ENCODE measurements around the gene GNA12.

Gene GNA12

DNA sequence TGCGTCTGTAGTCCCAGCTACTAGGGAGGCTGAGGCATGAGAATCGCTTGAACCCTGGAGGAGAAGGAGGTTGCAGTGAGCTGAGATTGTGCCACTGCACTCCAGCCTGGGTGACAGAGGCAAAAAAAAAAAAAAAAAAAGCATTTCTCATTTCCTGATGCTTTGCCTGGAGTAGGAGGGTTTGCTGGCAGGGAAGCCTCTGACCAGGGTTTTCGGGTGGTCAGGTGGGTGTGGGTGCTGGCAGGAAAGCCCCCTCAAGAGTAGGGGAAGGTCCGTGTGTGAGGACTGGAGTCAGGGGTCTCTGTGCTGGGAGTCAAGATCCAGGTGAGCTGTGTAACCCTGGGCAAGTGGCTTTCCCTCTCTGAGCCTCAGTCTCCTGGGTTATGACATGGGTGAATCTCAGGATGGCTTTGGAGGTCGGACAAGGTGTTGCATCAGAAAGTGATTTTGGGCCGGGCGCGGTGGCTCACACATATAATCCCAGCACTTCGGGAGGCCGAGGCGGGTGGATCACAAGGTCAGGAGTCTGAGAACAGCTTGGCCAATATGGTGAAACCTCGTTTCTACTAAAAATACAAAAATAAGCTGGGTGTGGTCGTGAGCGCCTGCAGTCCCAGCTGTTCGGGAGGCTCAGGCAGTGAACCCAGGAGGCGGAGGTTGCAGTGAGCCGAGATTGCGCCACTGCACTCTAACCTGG is 152.9 kb downstream of the GNA12 start:
- TF ChIP-seq CTCF (IDR thresholded peaks at IDR 0.05; ENCODE audit: low read length, missing control alignments): no peak
- no peak overlapping the region for H3K4me3 ChIP-seq (replicated peaks; ENCODE audit: low read depth, low read length)
- DNase-seq (ENCODE audit: low read depth): no peak

DNA sequence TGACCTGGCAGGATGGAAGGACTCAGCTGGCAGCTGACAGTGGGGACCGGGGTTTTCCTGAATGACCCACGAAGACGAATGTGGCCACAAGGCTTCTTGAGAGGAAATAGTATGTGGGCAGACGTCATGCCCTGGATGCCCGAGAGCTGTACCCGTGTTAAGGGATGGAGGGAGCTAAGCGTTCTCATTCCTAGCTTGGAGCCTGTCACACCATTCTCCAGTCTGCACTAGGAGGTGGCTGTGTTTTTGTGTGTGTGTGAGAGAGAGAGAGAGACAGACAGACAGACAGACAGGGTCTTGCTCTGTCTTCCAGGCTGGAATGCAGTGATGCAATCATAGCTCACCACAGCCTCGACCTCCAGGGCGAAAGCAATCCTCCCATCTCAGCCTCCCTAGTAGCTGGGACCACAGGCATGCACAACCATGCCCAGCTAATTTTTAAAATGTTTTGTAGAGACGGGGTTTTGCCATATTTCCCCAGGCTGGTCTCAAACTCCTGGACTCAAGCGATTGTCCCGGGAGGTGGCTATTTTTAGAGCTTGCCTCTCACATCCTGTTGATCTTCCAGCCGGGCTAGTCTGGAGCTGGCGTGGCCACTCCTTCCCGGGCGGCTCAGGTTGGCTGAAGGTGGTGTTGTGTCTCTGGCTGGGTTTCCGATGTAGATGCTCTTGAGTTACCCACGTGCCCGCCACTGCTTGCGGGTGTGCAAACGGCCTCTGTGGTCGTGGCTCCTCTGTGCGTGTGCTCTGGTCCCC is 154.0 kb downstream of the GNA12 start:
- DNase-seq (ENCODE audit: low read depth): peak; percentile 57
- no peak overlapping the region for H3K4me3 ChIP-seq (replicated peaks; ENCODE audit: low read depth, low read length)
- no peak for TF ChIP-seq CTCF (IDR thresholded peaks at IDR 0.05; ENCODE audit: low read length, missing control alignments)

DNA sequence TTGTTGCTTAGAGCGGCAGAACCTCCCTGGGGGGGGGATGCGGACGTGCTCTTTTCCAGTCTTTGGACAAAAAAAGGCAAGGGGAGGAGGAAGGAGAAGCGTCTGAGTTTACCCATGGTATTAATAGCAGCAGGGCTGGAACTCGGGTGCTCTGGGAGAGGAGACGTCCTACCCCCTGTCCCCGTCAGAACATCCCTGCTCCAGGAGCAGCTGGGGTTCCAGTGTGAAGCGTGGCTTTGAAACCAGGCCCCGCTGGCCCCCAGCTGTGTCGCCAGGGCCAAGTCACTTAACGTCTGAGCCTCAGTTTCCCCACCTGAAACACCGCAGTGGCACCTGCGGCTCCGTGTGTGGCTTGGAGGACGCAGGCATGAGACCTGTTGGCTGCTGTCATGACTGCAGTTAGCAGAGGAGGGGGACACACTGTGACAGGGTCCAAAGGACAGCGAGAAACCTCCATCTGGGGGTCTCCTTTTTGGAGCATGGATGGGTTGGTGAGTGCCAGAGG is 154.7 kb downstream of the GNA12 start:
- no peak for DNase-seq (ENCODE audit: low read depth)
- TF ChIP-seq CTCF (IDR thresholded peaks at IDR 0.05; ENCODE audit: low read length, missing control alignments): no peak
- no peak overlapping the region for H3K4me3 ChIP-seq (replicated peaks; ENCODE audit: low read depth, low read length)

GRCh38 chr7:2688409-2689342 is 155.4 kb downstream of the GNA12 start:
- H3K4me3 ChIP-seq (replicated peaks; ENCODE audit: low read depth, low read length): no peak overlapping the region
- DNase-seq (ENCODE audit: low read depth): no peak
- no peak for TF ChIP-seq CTCF (IDR thresholded peaks at IDR 0.05; ENCODE audit: low read length, missing control alignments)

DNA sequence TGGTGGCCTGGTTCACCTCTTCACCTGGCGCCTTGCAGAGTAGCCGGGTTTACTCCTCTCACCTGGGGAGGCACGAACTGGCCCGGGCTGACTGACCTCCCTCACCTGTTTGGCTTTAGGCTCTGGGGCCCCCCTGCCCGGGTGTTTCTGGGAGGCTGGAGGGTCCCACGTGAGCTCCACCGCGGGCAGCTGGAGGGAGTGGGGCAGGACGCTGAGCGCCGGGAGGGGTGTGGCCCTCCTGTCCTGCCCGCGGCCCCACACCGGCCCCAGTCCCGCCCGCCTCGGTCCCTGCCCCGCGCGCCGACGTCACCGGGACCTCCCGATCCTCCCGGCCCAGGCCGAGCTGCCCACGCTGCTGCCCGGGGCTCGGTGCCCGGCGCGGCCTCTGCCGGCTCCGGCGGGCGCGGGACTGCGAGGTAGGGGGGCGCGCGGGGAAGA is 156.2 kb downstream of the GNA12 start, which contains the start of gene AMZ1:
TSS of gene AMZ1 (plus strand) at position 322 of the 438 bp plus-strand sequence. CDS start 12,250 bp downstream, outside the sequence.
- no peak for DNase-seq (ENCODE audit: low read depth)
- H3K4me3 ChIP-seq (replicated peaks; ENCODE audit: low read depth, low read length): peak within 1 kb of the TSS; percentile 17
- TF ChIP-seq CTCF (IDR thresholded peaks at IDR 0.05; ENCODE audit: low read length, missing control alignments): no peak

DNA sequence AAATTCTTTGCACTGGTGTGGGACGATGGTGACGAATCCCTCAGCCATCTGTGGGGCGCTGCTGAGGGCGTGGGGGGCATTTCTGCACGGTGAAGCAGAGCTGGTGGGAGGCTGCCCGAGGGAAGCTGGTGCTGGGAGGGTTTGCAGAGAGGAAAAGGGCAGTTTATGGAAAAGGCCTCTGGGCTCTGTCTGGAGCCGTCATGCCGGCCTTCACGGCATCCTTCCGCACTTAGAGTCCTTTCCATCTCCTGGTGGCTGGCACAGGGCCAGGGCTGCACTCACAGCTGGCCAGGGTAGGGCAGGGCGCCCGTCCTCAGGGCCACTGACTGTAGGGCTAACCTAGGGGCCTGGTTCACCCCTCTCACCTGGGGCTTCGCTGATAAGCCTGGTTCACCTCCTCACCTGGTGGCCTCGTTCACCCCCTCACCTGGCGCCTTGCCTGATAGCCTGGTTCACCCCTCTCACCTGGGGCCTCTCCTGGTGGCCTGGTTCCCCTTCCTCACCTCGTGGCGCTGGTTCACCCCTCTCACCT is 156.7 kb downstream of the GNA12 start:
- no peak for TF ChIP-seq CTCF (IDR thresholded peaks at IDR 0.05; ENCODE audit: low read length, missing control alignments)
- no peak overlapping the region for H3K4me3 ChIP-seq (replicated peaks; ENCODE audit: low read depth, low read length)

More for the DNA sequence above, 156.7 kb downstream of the GNA12 start:
- peak; percentile 27 for DNase-seq (ENCODE audit: low read depth)
